ENCODE measurements around the gene XYLT1.

DNA sequence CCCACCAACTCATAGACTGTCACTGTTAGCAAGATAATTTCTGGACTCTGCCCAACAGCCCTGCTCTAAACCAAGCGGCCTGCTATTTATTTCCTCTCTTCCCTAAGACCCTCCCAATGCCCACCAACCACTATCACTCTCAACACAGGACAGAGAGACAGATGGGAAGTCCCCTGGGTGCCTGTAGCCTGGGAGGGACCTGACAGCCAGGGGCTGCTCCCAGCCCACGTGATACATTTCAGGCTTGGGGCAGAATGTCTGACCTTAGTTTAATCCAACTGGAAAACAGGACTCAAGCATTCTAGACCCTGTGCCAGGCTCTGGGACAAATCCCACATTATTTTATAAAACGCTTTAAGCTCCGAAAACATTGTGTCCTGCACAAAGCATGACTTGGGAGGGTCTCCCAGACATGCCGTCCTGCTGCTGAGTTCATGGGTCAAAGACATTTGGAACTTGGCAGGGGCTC lies 23.6 kb downstream of the XYLT1 start:
- TF ChIP-seq, protein P1, sequence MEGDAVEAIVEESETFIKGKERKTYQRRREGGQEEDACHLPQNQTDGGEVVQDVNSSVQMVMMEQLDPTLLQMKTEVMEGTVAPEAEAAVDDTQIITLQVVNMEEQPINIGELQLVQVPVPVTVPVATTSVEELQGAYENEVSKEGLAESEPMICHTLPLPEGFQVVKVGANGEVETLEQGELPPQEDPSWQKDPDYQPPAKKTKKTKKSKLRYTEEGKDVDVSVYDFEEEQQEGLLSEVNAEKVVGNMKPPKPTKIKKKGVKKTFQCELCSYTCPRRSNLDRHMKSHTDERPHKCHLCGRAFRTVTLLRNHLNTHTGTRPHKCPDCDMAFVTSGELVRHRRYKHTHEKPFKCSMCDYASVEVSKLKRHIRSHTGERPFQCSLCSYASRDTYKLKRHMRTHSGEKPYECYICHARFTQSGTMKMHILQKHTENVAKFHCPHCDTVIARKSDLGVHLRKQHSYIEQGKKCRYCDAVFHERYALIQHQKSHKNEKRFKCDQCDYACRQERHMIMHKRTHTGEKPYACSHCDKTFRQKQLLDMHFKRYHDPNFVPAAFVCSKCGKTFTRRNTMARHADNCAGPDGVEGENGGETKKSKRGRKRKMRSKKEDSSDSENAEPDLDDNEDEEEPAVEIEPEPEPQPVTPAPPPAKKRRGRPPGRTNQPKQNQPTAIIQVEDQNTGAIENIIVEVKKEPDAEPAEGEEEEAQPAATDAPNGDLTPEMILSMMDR (conservative IDR thresholded peaks at IDR 0.05; ENCODE audit: low read depth, low read length): no peak
- TF ChIP-seq EZH2 (IDR thresholded peaks at IDR 0.05; ENCODE audit: low read length, unreplicated experiment): no peak
- no peak for TF ChIP-seq EZH2phosphoT487 (IDR thresholded peaks at IDR 0.05; ENCODE audit: borderline replicate concordance, low read length)
